HCT116 (cell line): Measurements from ENCODE around the gene NBPF19.
"Not testable (repeated sequence)": the region's sequence is repeated elsewhere in the genome, so short reads cannot be mapped to it uniquely, and the experiment has no call there.

Experiments
- CEBPB ChIP-seq: IDR thresholded peaks from 2 replicates; pipeline ENCODE4 v1.6.1; 2012; ENCODE audit warnings: low read depth
- CTCF ChIP-seq, 3 experiments: fragments of 200-600 bp in 1 of 3; sonication (generic) in 1 of 3; IDR thresholded peaks in 2 of 3; conservative IDR thresholded peaks in 1 of 3; 2 replicates each; pipeline ENCODE4 v1.5.1; 2012 to 2017; ENCODE audit warnings: low read depth in 2 of 3, low read length in 2 of 3, antibody characterized with exemption in 1 of 3, borderline replicate concordance in 1 of 3, control low read depth in 1 of 3, mild to moderate bottlenecking in 1 of 3, mixed read lengths in 1 of 3, mixed run types in 1 of 3, moderate library complexity in 1 of 3; ENCODE audit not compliant: insufficient read depth in 1 of 3
- EZH2phosphoT487 ChIP-seq: fragments of 200-600 bp; IDR thresholded peaks from 2 replicates; pipeline ENCODE4 v1.6.1; 2018; ENCODE audit warnings: antibody characterized with exemption, borderline replicate concordance
- MAX ChIP-seq: IDR thresholded peaks from 2 replicates; pipeline ENCODE4 v1.6.1; 2012
- POLR2A ChIP-seq: IDR thresholded peaks from 2 replicates; pipeline ENCODE4 v1.7.0; 2011; ENCODE audit warnings: borderline replicate concordance; ENCODE audit not compliant: insufficient read depth, insufficient read length; ENCODE audit errors: extremely low read depth
- POLR2AphosphoS5 ChIP-seq: IDR thresholded peaks from 2 replicates; pipeline ENCODE4 v1.6.1; 2011; ENCODE audit warnings: mild to moderate bottlenecking, low read depth, low read length, moderate library complexity
- RAD21 ChIP-seq: IDR thresholded peaks from 2 replicates; pipeline ENCODE4 v1.6.1; 2012; ENCODE audit warnings: low read depth, mild to moderate bottlenecking
- REST ChIP-seq: IDR thresholded peaks from 2 replicates; pipeline ENCODE4 v1.6.1; 2012; ENCODE audit warnings: low read depth
- TCF7L2 ChIP-seq: IDR thresholded peaks from 2 replicates; pipeline ENCODE4 v1.7.0; 2011; ENCODE audit warnings: borderline replicate concordance, inconsistent platforms; ENCODE audit not compliant: insufficient read depth, insufficient read length; ENCODE audit errors: extremely low read depth
- YY1 ChIP-seq: IDR thresholded peaks from 2 replicates; pipeline ENCODE4 v1.6.1; 2011; ENCODE audit warnings: low read length, low read depth, moderate library complexity, mild to moderate bottlenecking; ENCODE audit not compliant: insufficient replicate concordance; ENCODE audit errors: extremely low read depth
- ZNF274 ChIP-seq: fragments of 200-500 bp; sonication (Bioruptor generic); IDR thresholded peaks from 2 replicates; pipeline ENCODE4 v1.6.1; 2014; ENCODE audit warnings: mild to moderate bottlenecking, low read depth, low read length, inconsistent platforms

- TF ChIP-seq CTCF (IDR thresholded peaks at IDR 0.05 in 2 of 3, conservative IDR thresholded peaks at IDR 0.05 in 1 of 3; ENCODE audit: borderline replicate concordance in 1 of 3, insufficient read depth in 1 of 3, low read depth in 2 of 3, low read length in 2 of 3); TCF7L2; MAX; POLR2A; RAD21; YY1; POLR2AphosphoS5; CEBPB; ZNF274; EZH2phosphoT487; REST: not testable (repeated sequence)
Observed at GRCh38 chr1:149572763-149573162, 97.9 kb downstream of the NBPF19 start.
